HG03520 (cell line): ENCODE results near the gene PRADC1.
"Not testable (repeated sequence)": the region's sequence is repeated elsewhere in the genome, so short reads cannot be mapped to it uniquely, and the experiment has no call there.

Source experiments
- ATAC-seq: cut with Tn5 transposase; IDR thresholded peaks from one replicate; pipeline ENCODE4 v1.9.1; 2021; ENCODE audit warnings: mild to moderate bottlenecking, moderate library complexity; ENCODE audit not compliant: unreplicated experiment

PRADC1 gene

DNA sequence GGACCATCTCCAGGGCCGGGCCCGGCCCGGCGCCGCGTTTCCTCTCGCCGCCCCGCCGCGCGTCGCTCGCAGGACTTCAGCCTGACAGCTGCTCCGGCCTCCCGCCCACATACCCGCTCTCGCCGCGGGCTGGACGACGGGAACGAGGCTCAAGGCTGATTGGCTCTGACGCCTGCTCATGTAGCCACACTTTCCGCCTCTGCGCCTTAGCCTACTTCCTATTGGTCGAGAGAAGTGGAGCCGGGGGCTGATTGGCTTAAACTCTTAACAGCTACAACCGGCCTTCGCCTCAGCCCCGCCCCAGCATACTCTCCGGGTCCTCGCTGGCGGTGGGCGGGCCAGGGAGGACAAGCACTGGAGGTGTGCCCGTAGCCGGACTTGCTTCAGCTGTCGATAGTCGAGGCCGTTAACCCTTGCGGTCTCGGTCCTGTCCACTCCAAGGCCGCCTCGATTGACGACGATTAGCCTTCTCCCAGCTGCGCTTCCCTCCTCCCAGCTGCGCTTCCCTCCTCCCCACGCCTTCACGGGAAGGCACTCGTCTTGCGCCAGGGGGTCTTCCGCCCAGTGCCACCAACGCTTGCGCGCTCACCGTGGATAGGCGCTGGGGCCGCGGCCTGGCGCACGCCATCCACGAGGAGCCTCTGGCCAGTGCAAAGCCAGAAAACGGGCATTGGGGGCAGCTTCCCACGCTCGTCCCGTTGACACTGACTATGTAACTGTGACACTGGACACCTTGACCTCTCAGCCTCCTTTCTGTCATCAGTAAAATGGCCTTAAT, at the start of gene PRADC1:
PRADC1 (minus strand) TSS at position 86 of the 778 bp plus-strand sequence; CDS start at position 7, 79 bp downstream.
- ATAC-seq: peak; percentile 87

DNA sequence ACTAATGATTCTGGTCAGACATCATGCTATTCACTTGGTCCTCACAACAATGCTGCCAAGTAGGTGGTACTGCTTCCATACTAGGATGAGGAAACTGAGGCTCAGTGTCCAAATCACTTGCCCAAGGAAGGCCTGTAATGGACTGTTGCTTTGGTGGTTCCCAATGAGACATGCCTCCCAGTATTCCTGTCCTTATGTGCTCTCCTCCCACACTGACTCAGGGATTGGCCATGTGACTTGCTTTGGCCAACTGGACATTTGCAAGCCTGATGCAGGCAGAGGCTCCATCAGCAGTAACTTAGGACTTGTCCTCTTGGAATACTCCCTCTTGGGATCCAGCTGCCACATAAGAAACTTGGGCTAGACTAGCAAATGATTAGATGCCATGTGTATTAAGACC, 48.2 kb upstream of the PRADC1 start:
- ATAC-seq: no peak

DNA sequence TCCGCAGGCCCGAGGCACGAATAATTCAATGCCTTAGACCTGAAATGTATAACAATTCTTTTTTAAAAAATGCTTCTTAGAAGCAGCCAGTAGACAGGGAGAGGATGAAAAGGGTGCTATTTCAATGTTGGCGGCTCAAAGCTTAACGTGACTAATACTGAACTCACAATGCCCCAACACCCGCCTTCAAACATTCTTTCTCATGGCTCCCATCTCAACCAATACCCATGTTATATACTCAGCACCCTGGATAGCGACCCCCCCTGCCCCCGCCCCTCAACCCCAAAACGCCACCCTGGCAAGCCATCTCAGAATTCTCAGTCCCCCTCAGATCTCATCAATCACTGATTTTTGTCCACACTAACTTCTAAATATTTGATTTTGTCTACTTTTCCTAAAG, 46.8 kb upstream of the PRADC1 start:
- ATAC-seq: no peak

DNA sequence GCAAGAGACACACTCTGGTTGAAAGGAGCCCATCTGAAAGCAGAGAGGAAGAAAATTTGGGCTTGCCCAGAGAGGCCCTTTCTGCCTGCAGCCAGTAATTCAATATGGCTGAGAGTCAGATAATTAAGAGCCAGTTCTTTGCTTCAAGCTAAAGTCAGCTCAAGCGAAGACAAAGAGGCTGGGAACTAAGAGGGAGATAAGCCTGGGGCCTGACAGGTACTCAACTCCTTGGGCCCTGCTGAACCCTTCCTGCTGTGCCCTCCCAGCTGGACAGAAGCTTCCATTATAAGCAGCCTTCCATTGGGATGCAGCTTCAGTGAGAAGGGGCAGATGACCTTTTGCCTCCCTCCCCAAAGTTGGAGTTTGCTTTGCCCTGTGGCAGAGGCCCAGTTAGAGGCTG, 39.2 kb upstream of the PRADC1 start:
- no peak for ATAC-seq

DNA sequence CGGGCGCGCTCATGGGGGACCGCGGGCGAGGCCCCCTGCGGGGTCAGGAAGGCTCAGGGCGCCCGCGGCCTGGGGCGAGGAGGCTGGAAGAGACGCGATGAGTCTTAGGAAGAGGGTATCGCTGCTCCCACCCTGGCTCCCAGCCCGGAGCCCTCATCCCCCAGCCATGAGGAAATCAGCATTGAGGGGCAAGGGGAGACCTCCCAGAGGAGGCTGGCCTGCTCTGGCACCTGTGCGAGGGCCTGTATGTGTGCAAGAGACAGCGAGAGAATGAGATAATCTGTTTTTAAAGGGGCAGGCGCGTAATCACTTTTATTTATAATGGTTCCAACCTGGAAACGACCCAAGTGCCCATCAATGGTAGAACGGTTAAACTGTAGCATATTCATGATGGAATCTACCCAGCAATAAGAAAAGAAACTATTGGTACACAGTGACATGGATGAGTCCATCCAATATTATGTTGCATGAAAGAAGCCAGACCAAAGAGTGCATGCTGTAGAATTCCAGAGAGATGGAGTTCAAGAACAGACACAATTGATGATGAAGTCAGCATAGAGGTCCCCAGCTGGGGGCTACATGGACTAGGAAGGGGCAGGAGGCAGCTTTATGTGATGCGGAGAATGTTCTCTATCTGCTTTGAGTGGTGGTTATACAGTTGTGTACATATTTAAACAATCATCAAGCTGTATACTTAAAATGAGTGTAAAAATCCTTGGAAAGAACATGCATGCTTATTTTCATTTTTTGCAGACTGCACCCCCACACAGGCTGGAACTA, 36.8 kb upstream of the PRADC1 start:
- peak; percentile 16 for ATAC-seq

DNA sequence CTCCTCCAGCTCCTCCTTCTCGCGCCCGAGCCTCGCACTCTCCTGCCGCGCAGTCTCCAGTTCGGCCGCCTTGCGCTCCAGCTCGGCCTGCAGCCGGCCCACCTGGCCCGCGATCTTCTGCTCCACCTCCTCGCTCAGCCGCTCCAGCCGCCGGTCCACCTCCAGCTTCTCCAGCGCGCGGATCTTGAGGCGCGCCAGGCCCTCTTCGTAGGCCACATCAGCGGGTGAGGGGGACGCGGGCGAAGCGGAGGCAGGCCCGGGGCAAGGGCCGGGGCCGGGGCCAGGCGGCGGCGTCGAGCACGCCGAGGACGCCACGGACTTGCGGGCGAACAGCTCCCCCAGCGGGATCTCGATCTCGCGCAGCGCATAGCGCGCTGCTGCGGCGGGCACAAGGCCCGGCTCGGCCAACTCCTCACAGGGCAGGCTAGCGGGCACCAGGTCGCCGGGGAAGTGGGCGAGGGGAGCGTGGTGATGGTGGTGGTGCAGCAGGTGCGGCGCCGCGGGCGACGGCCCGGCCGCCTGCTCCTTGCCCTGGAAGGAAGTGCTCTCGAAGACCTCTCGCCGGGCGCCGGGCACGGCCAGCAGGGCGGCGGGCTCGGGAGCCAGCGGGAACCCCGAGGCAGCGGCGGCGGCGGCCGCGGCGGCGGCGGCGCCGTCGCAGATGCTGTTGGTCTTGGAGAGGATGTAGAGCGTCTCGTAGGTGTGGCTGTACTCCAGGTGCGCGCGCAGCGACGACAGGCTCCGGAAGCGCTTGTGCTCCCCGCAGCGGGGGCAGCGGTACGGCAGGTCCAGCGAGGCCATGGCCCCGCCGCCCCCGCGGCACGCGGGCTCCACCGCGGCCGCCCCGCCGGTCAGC, 36.0 kb upstream of the PRADC1 start:
- ATAC-seq: peak; percentile 89

DNA sequence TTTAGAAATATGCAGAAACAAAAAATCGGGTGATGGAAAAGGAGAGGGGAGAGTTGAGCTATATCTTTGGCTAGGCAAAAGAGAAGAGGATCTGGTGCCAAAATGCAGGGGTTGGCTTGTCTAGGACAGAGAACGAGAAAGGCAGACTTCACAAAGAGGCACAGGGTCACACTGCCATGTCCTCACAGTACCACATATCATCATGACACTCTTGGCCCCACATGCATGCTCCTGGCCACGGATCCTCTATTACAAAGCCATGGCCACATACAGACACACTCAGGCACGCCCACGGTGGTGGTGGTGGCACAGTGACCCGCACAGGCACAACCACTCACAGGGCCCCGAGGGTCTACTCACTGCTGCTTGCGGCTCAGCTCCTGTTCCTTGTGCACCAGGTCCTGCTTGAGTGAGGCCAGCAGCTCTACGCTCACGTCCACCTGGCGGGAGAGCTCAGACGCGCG, 35.4 kb upstream of the PRADC1 start:
- no peak for ATAC-seq

DNA sequence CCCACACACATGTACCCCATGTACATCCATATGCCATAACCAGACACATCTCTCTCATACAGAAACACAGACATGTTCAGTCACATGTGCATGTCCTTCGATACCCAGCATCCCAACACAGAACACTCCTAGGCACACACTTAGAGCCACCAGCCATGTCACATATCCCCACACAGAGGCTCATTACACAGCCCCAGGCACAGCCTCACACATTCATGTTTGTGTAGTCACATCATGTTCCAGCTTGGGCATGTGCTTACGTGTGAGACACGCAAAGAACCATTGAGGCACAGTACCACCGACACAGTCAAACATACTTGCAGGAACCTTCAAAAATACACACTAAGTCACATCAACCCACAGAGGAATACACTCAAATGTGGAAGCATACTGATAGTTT, 34.0 kb upstream of the PRADC1 start:
- no peak for ATAC-seq

DNA sequence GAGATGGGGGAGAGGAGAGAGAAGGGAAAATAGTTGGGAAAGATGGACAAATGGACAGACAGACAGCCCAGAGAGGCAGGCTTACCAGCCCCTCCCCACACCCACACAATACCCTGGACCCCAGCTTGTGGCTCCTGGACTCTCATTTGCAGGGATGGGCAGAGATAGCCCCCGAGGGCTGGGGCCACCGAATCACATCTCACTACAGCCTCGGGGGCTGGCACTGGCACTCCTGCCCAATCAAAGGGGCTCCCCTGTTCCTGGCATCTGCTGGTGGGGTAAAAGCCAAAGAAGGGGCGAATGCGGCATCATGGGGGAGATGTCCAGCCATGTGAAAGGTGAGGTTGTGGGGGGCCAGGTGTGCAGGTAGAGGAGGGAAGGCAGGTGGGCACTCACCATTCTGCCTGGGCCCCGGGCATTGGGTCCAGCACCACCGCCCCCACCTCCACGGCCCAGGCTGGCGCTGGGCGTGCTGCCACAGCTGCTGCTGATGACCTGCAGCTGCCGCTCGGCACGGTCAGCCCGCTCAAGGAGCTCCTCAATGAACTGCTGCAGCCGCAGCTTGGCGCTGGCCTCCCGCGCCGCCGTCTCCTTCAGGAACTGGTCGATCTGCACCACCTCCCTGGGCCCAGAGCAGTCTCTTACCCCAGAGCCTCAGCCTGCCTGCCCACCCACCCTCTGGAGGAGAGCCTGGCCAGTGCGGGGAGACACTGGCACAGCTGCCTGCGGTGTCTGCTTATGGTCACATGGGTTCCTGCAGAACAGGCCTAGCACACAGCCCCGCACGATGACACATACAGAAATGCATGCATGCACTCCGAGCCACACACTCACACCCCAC, 33.2 kb upstream of the PRADC1 start:
- no peak for ATAC-seq

DNA sequence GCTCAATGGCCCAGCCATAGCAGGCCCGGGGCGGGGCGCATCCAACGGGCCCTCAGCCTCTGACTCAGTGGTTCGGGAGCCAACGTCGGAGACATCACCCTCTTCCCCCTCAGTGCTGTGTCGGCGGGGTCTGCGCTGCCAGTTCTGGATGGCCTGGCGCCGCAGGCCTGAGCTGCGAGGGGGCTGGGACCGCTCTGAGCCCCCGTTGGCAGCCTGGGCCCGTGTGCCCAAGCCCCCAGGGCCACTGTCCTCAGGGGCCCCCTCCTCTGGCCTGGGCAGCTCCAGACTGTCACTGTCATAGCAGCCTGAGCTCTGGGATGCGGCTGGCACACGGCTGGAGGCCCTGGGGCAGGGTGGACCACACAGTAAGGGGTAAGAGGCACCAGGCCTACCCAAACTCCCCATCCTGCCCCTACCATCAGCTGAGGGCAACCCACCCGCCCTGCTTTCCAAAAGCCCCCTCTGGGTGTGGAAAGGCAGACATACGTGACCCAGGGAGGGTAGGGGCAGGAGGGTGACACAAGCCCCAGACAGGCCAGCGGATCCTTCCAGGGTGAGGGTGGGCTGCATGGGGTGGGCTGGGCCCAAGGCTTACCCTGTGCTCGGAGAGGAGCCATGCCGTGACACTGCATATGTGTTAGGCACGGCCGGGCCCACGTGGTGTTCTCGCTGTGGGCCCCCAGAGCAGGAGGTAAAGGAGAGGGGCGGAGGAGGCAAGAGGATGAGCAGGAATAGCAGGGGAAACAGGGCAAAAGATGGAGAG, 32.4 kb upstream of the PRADC1 start:
- ATAC-seq: no peak

DNA sequence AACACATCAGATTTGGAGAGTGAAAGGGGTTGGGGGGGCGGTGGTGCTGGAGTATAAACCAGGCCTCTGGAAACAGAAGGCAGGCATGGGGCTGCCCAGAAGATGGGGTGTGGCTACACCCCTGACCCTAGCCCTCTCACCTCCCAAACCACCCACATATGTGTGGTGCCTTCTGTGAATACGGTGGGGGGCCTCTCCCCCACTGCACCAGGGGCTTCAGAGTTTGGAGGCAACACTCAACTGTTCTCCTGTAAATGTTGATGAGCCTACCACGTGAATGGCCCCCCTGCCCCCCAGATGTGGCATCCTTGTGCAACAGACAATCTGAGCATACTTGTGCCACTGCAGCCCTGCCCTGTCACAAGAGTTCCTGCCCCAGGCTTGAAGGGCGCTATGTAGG, 31.7 kb upstream of the PRADC1 start:
- ATAC-seq: no peak

DNA sequence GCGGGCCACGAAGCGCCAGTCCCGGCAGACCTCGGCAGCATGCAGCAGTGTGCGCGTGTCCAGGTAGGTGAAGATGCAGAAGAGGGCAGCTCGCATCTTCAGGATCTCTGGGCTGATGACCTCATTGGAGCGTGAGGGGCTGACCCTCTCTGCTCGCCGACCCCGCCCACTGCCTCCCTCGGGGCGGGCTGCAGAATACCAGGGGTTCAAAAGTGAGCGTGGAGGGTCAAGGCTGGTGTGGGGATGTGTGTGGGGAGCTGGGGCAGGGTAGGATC, 31.2 kb upstream of the PRADC1 start:
- ATAC-seq: no peak

DNA sequence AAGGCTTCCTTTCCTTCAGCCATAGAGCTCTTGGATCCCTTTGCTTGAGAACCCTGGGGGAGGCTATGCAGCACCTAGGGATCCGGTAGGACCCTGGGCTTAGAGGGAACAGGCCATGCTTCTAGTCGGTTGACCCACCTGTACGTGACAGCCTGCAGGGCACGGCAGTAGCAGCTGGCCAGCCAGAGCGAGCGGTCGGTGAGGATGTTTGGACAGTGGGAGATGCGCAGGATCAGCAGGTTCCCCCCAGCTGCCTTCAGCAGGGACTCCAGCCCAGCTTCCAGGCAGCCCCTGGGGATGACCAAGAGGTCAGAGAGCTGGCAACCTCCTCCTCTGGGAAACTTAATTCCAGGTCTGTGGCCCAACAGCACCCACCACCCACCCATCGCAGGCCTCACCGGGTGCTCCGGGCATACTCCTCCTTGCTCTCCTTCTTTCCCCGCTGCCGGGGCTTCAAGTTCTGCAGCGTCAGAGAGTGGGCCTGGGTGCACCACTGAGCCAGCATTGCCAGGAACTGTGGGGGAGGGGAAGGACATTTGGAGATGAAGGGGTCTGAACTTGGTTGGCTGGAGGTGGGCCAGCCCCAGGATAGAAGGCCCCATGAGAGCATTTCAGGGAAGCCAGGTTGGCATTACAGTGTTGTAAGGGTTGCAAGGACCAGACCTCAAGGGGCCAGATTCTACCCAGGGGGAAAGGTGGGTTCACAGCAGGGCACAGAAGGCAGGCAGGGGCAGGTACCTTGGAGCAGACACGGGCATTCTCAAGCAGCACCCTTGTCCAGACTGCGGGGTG, 30.7 kb upstream of the PRADC1 start:
- ATAC-seq: no peak

DNA sequence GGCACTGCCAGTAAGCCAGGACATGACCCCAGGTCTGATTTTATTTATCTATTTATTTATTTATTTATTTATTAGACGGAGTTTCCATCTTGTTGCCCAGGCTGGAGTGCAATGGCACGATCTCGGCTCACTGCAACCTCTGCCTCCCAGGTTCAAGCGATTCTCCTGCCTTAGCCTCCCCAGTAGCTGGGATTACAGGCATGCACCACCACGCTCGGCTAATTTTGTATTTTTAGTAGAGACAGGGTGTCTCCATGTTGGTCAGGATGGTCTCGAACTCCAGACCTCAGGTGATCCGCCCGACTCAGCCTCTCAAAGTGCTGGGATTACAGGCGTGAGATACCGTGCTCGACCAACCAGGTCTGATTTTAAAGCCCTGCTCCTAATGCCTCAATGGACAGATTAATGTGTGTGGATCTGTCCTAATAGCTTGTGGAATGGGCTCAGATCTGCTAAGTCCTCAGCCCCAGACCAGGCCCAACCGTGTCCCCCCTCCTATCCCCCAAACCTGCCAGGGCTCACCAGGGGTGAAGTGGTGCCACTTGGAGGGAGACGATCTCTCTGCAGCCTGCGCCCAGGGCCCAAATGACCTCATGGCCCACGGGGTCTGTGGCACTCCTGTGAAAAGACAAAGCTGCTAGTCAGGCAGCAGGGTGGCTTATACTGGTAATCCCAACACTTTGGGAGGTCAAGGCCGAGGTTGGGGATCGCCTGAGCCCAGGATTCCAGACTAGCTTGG, 29.8 kb upstream of the PRADC1 start:
- not testable (repeated sequence) for ATAC-seq

DNA sequence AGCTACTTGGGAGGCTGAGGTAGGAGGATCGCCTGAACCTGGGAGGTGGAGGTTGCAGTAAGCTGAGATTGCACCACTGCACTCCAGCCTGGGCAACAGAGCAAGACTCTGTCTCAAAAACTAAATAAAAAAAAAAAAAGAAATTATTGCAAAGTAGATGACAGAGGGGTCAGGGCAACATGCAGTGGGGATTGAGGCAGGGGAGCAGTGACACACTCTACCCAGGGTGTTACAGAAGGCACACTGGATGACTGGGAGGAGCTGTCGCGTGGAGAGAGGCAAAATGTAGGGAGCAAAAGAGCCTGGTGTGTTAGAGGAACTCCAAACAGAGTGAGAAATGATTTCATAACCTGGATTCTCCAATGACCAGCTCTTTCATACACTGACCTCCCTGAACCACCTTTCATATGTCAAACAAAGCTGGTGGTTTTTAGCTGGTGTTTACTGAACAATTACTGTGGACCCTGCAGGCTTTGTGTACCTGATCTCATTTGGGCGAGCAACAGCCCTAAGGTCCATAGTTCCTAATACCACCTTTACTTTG, 29.1 kb upstream of the PRADC1 start:
- no peak for ATAC-seq

DNA sequence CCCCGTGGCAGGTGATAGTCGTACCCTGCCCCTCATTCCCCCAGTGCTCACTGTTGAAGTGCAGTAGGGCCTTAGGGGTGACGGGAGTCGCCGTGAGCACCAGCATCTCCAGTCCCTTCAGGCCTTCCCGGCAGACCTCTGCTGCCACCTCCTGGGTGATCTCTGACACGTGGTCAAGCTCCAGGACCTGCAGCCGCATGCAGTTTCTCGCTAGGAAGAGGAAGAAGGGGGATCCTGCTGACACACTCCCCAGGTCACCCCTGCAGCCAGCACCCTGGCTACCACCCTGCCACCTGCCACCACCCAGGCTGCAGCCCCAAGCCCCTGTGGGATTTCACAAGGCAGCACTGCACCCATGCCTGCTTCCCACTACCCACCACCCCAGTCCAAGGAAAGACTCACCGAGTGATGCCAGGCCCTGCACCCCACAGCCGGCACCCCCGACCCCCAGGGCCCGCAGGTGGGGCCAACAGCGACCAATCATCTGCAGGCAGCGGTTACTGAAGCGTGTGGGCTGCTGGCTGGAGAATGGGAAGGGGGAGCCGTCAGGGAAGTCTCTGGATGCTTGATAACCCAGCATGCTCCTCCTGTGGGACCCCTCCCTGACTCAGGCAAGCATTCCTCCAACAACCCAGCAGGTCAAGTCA, 27.4 kb upstream of the PRADC1 start:
- no peak for ATAC-seq

DNA sequence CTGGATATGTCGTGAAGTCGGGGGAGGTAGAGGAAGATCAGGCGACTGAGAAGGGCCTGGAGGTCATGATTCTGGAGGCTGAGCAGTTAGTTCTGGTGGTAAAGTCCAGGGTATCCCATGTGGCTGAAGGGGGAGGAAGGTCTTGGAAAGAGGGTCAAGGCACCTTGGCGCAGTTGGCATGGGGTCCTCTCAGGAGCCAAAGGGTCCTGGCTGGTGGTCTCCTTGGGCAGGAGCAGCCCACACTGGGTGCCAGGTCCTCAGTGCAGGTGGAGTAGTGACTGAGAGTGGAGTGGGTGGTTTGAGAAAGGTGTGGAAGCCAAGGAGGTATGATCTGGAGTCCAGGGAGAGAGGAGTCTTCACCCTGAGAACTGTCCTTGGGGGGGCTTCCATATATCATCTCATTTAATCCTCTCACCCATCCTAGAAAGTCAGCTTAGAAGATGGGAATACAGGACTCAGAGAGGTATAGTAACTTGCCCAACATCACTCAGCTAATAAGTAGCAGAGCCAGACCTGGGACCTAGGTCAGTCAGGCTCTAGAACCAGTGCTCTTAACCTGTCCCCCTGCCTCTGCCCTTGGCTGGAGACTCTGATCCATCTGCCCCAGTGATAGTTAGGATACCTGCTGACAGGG, 26.8 kb upstream of the PRADC1 start:
- no peak for ATAC-seq
